PC-3 (cell line): ENCODE results near the gene DLGAP4.

Source experiments
- CTCF ChIP-seq: fragments of 300-600 bp; sonication (generic); conservative IDR thresholded peaks from 2 replicates; pipeline ENCODE4 v1.5.1; 2017; ENCODE audit warnings: antibody characterized with exemption, low read depth, mild to moderate bottlenecking, low read length
- EZH2 ChIP-seq: fragments of 300-600 bp; sonication (generic); IDR thresholded peaks from one replicate; pipeline ENCODE4 v1.6.1; 2017; ENCODE audit warnings: antibody characterized with exemption, mild to moderate bottlenecking, low read length; ENCODE audit not compliant: unreplicated experiment

- TF ChIP-seq EZH2 = no peak
- no peak for TF ChIP-seq CTCF
Observed at GRCh38 chr20:36396340-36396739, 90.2 kb downstream of the DLGAP4 start.
